Endothelial cell of umbilical vein (primary cell): Measurements from ENCODE around the gene CNTNAP2.

ENCODE experiments used
- CTCF ChIP-seq, 2 donors: IDR thresholded peaks; 1 replicate in 1 of 2; 2 replicates in 1 of 2; pipeline ENCODE4 v1.5.1; 2011; ENCODE audit warnings: low read length in 2 of 2, mild to moderate bottlenecking in 2 of 2, moderate library complexity in 2 of 2, control low read depth in 1 of 2, inconsistent platforms in 1 of 2, low read depth in 1 of 2; ENCODE audit not compliant: insufficient read depth in 1 of 2; ENCODE audit errors: extremely low read depth in 1 of 2
- EZH2 ChIP-seq: IDR thresholded peaks from 2 replicates; pipeline ENCODE4 v1.6.1; 2012; ENCODE audit warnings: borderline replicate concordance, low read depth, mild to moderate bottlenecking, moderate library complexity, low read length, inconsistent platforms; ENCODE audit not compliant: severe bottlenecking
- MAX ChIP-seq: IDR thresholded peaks from 2 replicates; pipeline ENCODE4 v1.6.1; 2011; ENCODE audit not compliant: insufficient read depth, insufficient read length
- MYC ChIP-seq: IDR thresholded peaks from one replicate; pipeline ENCODE4 v1.6.1; 2011; ENCODE audit warnings: mild to moderate bottlenecking, low read depth, low read length
- POLR2A ChIP-seq: IDR thresholded peaks from 2 replicates; pipeline ENCODE4 v1.6.1; 2012; ENCODE audit warnings: low read depth, mild to moderate bottlenecking, control low read depth, low read length
- POLR2AphosphoS5 ChIP-seq: IDR thresholded peaks from 2 replicates; pipeline ENCODE4 v1.6.1; 2012; ENCODE audit warnings: low read depth, mild to moderate bottlenecking, control low read depth, low read length, moderate library complexity; ENCODE audit not compliant: insufficient read depth

GRCh38 chr7:146647445-146647844 is 530.8 kb downstream of the CNTNAP2 start:
- no peak for TF ChIP-seq CTCF (IDR thresholded peaks at IDR 0.05; ENCODE audit: extremely low read depth in 1 of 2, insufficient read depth in 1 of 2, low read depth in 1 of 2, low read length in 2 of 2)
- TF ChIP-seq POLR2AphosphoS5, result no peak
- TF ChIP-seq EZH2, result no peak
- TF ChIP-seq MYC, result no peak
- no peak for TF ChIP-seq POLR2A
- no peak for TF ChIP-seq MAX
